22Rv1 (cell line): ENCODE results near the gene NQO2.
"Not testable (repeated sequence)": the region's sequence is repeated elsewhere in the genome, so short reads cannot be mapped to it uniquely, and the experiment has no call there.

Experiments
- H3K27ac ChIP-seq: fragments of 450-650 bp; 2 replicates; pipeline ENCODE4 v1.5.1; 2017
- CTCF ChIP-seq: fragments of 450-650 bp; IDR thresholded peaks from 2 replicates; pipeline ENCODE4 v1.5.1; 2017; ENCODE audit warnings: mild to moderate bottlenecking
- ZFX ChIP-seq: fragments of 450-650 bp; IDR thresholded peaks from 2 replicates; pipeline ENCODE4 v1.6.1; 2017; ENCODE audit warnings: antibody characterized with exemption, borderline replicate concordance

Gene NQO2

DNA sequence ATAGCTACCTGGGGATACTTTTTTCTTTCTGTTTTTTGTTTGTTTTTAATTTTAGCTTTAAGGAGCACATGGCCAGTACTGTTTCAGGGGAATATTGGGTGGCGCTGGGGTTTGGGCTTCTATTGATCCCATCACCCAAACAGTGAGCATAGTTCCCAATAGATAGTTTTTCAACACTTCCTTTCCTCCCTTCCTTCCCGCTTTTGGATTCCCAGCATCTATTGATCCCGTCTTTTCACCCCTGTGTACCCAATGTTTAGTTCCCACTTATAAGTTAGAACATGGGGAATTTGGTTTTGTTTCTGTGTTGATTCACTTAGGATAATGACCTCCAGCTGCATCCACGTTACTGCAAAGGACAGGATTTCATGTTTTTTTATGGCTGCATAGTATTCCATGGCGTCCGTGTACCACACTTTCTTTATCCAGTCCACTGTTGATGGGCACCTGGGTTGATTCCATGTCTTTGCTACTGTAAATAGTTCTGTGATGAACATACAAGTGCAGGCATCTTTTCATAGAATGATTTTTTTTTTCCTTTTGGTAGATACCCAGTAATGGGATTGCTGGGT lies 20.1 kb downstream of the NQO2 start:
- TF ChIP-seq CTCF (no peak), ZFX (no peak)

GRCh38 chr6:3020976-3021598 lies 21.4 kb downstream of the NQO2 start:
- H3K27ac ChIP-seq, result not testable (repeated sequence)

More for the DNA sequence above, 20.1 kb downstream of the NQO2 start:
- no peak overlapping the region for H3K27ac ChIP-seq

- peak overlapping the region; percentile 44 for H3K27ac ChIP-seq
- TF ChIP-seq ZFX (no peak), CTCF (no peak)
These were observed 23.3 kb downstream of the NQO2 start for GRCh38 chr6:3022765-3023662.

DNA sequence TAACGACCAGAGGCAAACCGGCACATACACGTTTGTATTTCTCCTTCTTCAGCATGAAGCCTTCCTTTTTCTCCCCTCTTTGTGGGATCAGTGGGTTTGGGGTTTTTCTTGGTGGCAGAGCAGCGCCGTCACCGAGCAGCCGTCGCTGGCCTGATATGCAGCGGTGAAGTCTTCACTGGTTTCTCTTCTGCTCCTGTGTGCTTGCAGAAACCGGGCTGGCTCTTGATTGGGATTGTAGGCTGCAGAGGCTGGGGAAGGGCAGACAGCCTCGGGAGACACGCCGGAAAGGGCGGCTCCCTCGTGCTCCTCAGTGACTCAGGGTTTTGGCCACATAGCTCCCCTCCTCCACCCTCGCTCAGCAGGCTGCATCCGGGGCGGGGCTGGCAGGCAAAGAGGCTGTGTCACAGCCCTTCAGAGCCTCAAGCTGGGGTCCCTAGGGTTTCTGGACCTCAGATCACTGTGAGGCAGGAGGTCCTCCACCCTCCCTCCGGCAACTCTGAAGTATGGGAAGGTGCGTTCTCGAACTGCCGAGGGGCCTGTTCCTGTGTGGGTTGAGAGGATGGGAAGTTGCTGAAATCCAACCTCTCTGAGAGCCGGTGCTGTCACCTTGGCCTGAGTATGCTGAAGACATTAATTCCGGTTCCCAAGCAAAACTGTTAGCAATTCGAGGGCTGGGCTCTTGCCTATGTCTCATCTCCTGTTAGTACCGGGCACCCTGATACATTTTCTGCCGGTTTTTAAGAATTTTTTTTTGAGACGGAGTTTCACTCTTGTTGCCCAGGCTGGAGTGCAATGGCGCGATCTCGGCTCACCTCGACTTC lies 24.2 kb downstream of the NQO2 start:
- H3K27ac ChIP-seq, result peak overlapping the region; percentile 44
- TF ChIP-seq ZFX (no peak), CTCF (no peak)

GRCh38 chr6:3026791-3027626 lies 27.3 kb downstream of the NQO2 start:
- H3K27ac ChIP-seq, result no peak overlapping the region
- no peak for TF ChIP-seq ZFX
- no peak for TF ChIP-seq CTCF

- not testable (repeated sequence) for H3K27ac ChIP-seq
These were observed 28.5 kb downstream of the NQO2 start for GRCh38 chr6:3028156-3028555.

DNA sequence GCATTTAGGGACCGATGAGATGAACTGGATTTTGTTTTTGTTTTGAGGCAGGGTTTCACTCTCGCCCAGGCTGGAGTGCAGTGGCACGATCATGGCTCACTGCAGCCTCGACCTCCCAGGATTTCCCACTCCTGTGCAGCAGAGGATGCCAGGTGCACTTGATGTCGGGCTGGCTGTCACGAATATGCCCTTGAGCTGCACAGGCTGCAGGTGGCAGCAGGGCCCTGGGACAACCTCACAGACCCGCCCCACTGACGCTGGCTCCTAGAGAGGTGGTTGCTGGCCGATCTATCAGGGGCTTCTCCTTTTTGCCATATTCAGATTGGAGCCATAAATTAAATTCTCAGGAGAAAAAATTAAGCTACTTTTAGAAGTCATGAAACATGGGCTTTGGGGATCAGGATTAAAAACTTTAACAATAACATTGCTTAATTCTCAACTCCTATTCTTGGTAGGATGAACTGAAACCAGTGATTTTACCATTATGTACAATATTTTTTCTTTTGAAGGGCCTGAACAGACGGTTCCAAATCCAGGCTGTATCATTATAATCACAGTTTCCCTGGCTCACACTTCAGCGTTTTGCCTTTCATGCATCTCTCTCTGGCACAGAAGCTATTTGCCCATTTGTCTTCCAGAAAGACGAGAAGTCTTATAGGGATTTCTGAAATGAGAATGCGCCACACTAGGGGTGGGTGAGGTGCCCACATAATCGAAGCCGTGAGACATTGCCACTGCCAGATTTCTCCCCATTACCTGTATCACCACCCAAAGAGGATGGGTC lies 32.4 kb downstream of the NQO2 start:
- no peak for TF ChIP-seq ZFX
- peak; percentile 47 for TF ChIP-seq CTCF
- no peak overlapping the region for H3K27ac ChIP-seq
